ENCODE data around the gene WNT11. TPM values are rescaled to one million over a fixed set of nuclear protein-coding genes. Genes with fewer than 3 reads are reported as not detected.

Gene WNT11
- total RNA-seq, 8 experiments from 2014 or later = 0.18 to 9.3 (median 3.0) TPM

DNA sequence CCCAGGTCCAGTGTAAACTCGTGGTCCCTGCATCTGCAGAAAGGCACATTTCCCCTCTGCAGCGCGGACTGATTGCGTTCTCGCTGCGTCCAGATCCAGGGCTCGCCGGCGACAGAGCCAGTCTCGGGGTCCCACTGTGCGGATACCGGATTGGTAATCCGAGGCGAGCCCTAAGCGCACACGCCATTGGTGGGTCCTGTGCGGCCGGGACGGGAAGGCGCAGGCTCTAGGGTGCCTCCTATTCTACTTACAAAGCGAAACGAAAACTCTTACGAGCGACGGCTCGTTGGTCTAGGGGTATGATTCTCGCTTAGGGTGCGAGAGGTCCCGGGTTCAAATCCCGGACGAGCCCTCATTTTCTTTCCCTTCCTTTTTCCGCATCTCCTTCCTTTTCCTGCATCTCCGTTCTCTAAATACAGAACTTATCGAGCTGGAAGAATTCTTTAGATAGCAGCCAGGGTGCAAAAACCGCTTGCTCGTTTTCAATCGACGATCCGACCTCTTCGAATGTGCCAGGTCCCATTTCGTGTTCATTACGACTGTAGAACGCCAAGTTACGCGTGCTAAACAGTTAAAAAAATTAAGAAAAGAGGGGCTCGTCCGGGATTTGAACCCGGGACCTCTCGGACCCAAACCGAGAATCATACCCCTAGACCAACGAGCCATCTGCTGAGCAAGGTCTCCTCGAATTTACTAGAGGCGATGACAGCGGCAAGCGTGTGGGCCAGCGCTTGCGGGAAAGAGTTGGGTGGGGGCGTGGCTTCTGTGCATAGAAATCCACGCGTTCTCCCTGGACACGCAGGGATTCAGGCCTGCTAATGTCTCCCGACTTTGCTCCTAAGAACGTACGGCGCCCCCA lies 29.2 kb upstream of the WNT11 start:
- WGBS, 10 experiments = 0 to 2% (median 0%) methylated on average over 7 to 33 of the region's 65 CpGs; no CpG with 5 or more reads in 2 of the 10 experiments
- in situ Hi-C loops (cut with MboI; ENCODE audit: low pct_unique_long_range_greater_than_20kb in 2 of 9, low sequenced_read_pairs in 9 of 9, unreplicated experiment in 9 of 9) = no loop called here
- H3K4me1 ChIP-seq (replicated peaks in 1 of 2) = peaks cover 5 to 7% of the 10 kb centered on the region in 2 donors
- peak overlapping the region; percentile 61 to 81 (median 68) for H3K4me3 ChIP-seq
- peak overlapping the region; percentile 83 to 84 for H3K27ac ChIP-seq
- peak; percentile 69 to 91 (median 90) for ATAC-seq (replicated peaks in 6 of 8)

DNA sequence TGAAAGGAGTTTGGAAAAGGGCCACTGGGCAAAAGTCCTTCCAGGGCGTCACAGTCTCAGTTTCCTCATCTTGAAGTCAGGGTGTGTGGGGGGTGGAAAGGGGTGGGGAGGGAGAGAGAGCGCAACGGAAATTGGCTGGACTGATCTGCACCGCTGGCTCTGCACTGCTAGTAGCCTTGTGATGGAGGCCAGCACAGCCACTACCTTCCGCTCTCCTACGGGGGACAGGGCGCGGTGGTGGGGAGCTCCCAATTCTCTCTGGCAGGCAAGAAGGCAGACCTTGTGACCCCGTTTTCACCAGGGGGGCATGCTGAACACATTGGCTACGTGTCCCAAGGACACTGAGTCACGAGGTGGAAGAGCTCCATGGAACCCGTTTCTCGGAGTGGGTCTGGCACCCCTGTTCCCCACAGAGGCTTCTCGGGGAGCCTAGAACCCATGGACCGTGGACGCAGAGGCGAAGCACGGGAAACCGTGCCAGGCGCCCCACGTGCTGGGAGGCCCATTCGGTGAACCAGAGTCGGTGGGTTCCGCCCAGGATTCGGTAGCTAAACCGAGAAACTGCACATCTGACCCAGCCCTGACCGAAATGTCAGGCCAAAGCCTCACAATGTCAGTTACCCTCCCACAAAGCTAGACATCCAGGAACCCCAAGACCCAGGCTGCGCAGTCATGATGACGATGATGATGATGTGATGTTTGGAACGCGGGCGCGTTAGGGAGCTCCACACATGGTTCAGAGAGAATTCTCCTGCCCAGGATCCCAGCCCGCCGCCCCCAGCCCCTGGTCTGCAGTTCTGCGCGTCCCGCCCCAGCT lies 28.3 kb upstream of the WNT11 start:
- H3K27ac ChIP-seq = peak overlapping the region; percentile 83 to 84
- in situ Hi-C loops (cut with MboI; ENCODE audit: low pct_unique_long_range_greater_than_20kb in 2 of 9, low sequenced_read_pairs in 9 of 9, unreplicated experiment in 9 of 9) = no loop called here

DNA sequence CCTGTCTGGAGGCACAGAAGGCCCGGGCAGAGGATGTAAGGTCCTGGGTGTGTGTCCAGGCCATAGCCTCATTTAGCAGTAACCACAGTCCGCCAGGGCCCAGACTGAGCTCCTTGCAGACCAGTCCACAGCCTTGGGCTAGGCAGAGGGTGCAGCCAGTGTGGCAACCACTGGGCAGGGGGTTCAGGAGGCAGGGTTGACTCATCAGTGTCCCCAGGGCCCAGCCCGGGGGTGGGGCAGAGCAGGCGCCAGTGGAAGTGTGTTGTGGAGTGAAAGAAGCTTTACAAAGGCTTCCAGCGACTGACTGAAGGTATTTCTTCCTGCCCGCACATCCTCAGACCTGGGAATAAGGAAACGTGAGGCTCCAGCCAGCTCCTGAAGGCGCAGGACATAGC lies 27.7 kb upstream of the WNT11 start:
- no peak for ATAC-seq (replicated peaks in 6 of 8)

More for the DNA sequence above, 28.3 kb upstream of the WNT11 start:
- 0 to 60% (median 25%) methylated on average over 1 to 7 of the region's 38 CpGs; no CpG with 5 or more reads in 6 of the 10 experiments for whole genome bisulfite sequencing, 10 experiments
- H3K4me3 ChIP-seq = peak overlapping the region; percentile 61 to 81 (median 68)
- ATAC-seq (replicated peaks in 6 of 8) = peak in 3 of 8 experiments; percentile 24 to 39 (median 37)
- peaks cover 5 to 7% of the 10 kb centered on the region in 2 donors for H3K4me1 ChIP-seq (replicated peaks in 1 of 2)

DNA sequence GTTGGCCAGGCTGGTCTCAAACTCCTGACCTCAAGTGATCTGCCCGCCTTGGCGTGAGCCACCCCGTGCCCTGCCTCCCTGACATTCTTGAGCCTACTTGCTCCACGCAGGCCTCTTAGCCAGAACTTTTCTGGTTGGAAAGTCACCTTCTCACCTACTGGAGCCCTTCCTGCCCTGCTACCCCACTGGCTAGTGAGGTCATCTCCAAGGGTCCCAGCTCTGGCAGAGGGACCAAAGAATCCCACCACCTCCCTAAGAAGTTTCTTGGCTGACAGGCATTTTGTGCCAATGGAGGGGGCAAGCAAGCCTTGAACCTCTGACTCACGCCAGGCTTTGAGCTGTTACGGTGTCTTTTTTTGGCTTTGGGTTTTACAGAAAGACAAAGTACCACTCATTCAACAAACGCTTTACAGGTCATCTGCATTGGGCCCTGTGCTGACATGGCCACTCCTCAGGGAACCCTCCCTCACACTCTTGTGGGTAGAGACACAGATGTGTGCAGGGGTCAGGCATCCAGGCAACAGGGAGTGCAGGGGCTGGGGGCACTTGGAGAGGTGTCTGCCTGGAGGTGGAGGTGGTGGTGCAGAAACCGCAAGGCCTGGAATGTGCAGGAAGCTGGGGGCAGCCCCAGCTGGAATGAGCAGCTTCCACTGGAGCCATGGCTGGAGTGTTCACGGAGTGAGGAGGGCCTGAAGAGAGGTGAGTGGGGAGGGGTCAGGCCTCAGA lies 27.1 kb upstream of the WNT11 start:
- 80 to 100% (median 92%) methylated on average over 1 to 4 of the region's 9 CpGs; no CpG with 5 or more reads in 3 of the 10 experiments for WGBS, 10 experiments
- H3K4me3 ChIP-seq = no peak overlapping the region
- no peak overlapping the region for H3K27ac ChIP-seq
- ATAC-seq (replicated peaks in 6 of 8) = no peak
- in situ Hi-C loops (cut with MboI; ENCODE audit: low pct_unique_long_range_greater_than_20kb in 2 of 9, low sequenced_read_pairs in 9 of 9, unreplicated experiment in 9 of 9) = no loop called here
- peaks cover 5 to 7% of the 10 kb centered on the region in 2 donors for H3K4me1 ChIP-seq (replicated peaks in 1 of 2)

More for the DNA sequence above, 27.7 kb upstream of the WNT11 start:
- H3K4me3 ChIP-seq = peak overlapping the region; percentile 61 to 81 (median 68)
- in situ Hi-C loops (cut with MboI; ENCODE audit: low pct_unique_long_range_greater_than_20kb in 2 of 9, low sequenced_read_pairs in 9 of 9, unreplicated experiment in 9 of 9) = no loop called here
- 78 to 100% (median 82%) methylated on average over 1 to 6 of the region's 8 CpGs; no CpG with 5 or more reads in 6 of the 10 experiments for WGBS, 10 experiments
- H3K4me1 ChIP-seq (replicated peaks in 1 of 2) = peaks cover 5 to 7% of the 10 kb centered on the region in 2 donors
- peak overlapping the region in 1 of 2 donors; percentile 84 for H3K27ac ChIP-seq

DNA sequence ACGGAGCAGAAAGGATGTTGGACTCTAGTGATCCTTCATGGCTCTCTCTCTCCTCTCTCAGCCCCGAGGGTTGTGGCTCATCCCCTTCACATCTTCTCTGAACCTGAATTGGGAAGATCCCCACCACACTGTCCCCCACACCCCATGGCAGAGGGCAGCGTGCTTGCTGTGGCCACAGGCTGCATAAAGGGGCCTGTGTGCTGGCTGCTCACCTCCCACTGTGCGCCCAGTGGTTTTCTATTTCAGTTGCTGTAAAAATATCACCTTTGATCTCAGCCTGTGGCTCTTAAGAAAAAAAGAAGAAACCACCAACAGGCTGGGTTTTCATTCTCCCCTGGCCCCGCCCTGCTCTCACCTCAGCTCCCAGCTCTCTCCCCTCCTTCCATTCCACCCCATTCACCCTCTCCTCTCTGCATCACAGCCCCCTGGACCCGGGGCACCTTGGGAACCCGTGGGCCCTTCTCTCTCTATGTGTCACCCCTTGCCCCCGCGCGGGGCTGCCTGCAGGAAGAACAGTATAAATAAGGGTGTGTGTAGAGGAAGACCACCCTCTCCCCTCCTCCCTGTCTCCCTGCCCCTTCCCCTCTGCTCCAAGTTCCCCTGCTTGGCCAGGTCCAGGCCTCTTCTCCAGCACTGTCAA lies 25.8 kb upstream of the WNT11 start:
- no peak for ATAC-seq (replicated peaks in 6 of 8)
- H3K27ac ChIP-seq = no peak overlapping the region
- peaks cover 5 to 7% of the 10 kb centered on the region in 2 donors for H3K4me1 ChIP-seq (replicated peaks in 1 of 2)
- H3K4me3 ChIP-seq = no peak overlapping the region
- 60 to 80% (median 80%) methylated on average over 1 to 2 of the region's 10 CpGs; no CpG with 5 or more reads in 7 of the 10 experiments for WGBS, 10 experiments
- in situ Hi-C loops (cut with MboI; ENCODE audit: low pct_unique_long_range_greater_than_20kb in 2 of 9, low sequenced_read_pairs in 9 of 9, unreplicated experiment in 9 of 9) = no loop called here

DNA sequence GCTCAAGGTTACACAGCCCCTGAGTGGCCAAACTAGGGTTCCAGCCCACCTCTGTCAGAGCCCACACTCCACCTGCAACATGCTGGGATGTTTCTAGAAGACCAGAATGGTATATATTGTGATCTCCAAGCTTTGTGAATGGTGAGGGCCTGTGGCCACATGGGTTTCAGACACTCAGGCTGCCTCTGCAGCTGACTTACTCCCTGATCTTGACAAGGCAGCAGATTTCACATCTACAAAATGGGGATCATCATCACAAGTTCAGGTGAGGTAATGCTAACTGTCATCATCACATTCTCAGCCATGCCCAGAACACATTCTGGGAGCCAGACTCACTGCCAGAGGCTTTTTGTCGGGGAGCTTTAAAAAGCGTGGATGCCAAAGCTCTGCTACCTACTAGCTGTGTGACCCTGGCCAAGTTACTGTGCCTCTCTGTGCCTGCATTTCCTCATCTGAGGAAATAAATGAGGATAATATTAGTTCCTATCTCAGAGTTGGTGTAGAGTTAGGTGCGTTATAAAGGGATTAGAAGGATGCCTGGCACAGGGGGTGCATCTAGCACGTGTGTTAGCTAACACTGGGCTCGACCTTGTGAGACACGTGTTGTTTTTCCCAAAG lies 24.9 kb upstream of the WNT11 start:
- peaks cover 5 to 7% of the 10 kb centered on the region in 2 donors for H3K4me1 ChIP-seq (replicated peaks in 1 of 2)
- no peak overlapping the region for H3K4me3 ChIP-seq
- in situ Hi-C loops (cut with MboI; ENCODE audit: low pct_unique_long_range_greater_than_20kb in 2 of 9, low sequenced_read_pairs in 9 of 9, unreplicated experiment in 9 of 9) = no loop called here
- no peak overlapping the region for H3K27ac ChIP-seq
- no peak for ATAC-seq (replicated peaks in 6 of 8)
- 60 to 100% (median 86%) methylated on average over 1 to 6 of the region's 6 CpGs; no CpG with 5 or more reads in 2 of the 10 experiments for WGBS, 10 experiments

DNA sequence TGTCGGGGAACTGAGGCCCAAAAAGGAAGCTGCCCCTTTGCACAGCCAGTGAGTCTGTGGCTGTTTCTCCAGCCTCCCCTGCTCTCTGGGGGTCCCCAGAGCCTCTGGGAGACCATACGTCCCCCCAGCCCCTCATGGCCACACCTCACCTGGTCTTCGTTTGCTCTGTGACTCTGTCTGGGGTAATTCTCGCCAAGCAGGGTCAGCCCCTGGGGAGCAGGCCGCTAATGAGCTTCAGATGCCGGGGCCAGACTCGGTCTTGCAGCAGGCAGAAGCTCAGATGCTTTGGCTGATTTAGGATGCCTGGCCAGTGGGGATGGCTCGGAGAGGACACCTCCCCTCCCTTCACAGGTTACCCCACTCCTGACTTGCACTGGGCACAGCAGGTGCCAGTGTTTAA lies 24.1 kb upstream of the WNT11 start:
- no peak for ATAC-seq (replicated peaks in 6 of 8)
- no peak overlapping the region for H3K4me3 ChIP-seq
- no peak overlapping the region for H3K27ac ChIP-seq
- WGBS, 10 experiments = 0 to 38% methylated on average over 1 to 4 of the region's 8 CpGs; no CpG with 5 or more reads in 8 of the 10 experiments
- H3K4me1 ChIP-seq (replicated peaks in 1 of 2) = peaks cover 5 to 7% of the 10 kb centered on the region in 2 donors
- in situ Hi-C loops (cut with MboI; ENCODE audit: low pct_unique_long_range_greater_than_20kb in 2 of 9, low sequenced_read_pairs in 9 of 9, unreplicated experiment in 9 of 9) = no loop called here

DNA sequence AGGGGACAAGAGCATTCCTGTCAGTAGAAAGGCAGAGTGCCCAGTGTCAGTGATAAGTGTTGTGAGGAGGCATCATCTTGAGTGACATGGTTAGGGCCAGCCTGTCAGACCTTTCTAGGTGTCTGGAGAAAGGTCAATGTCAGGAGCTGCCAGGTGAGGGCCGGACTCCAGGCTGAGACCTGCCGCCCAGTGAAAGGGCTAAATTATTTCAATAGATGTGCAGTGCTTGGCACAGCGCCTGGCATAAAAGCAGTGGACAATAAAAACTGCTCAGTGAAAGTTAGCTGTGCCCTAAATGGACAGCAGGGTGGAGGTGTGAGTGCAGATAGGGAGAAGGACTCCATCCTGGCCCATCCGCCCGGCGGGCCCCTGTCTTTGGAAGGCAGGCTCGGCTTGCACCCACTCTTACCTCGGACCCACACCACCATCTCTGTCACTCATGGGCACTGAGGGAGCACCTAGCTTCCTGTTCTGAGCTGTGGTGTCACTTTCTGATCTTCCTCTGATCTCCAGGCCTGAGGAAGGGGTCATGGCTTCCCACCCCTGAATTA lies 23.5 kb upstream of the WNT11 start:
- WGBS, 10 experiments = 73 to 96% (median 90%) methylated on average over 2 to 5 of the region's 8 CpGs; no CpG with 5 or more reads in 7 of the 10 experiments
- H3K27ac ChIP-seq = no peak overlapping the region
- H3K4me3 ChIP-seq = no peak overlapping the region
- peaks cover 5 to 7% of the 10 kb centered on the region in 2 donors for H3K4me1 ChIP-seq (replicated peaks in 1 of 2)
- no peak for ATAC-seq (replicated peaks in 6 of 8)
- in situ Hi-C loops (cut with MboI; ENCODE audit: low pct_unique_long_range_greater_than_20kb in 2 of 9, low sequenced_read_pairs in 9 of 9, unreplicated experiment in 9 of 9) = no loop called here

DNA sequence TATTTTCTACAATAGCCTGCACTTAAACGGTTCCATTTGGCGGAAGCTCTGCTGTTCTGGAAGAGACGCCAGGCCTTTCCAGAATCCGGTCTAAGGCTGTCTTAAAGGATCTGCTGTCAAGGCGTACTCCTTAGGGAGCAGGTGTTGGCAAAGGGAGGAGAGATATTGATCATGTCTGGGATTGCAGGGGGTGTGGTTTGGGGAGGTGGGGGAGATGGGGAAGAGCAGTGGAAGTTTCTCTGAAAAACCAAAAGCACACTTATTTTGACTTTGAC lies 22.5 kb upstream of the WNT11 start:
- in situ Hi-C loops (cut with MboI; ENCODE audit: low pct_unique_long_range_greater_than_20kb in 2 of 9, low sequenced_read_pairs in 9 of 9, unreplicated experiment in 9 of 9) = no loop called here
- 51 to 100% methylated on average over 1 to 3 of the region's 5 CpGs; no CpG with 5 or more reads in 8 of the 10 experiments for WGBS, 10 experiments

DNA sequence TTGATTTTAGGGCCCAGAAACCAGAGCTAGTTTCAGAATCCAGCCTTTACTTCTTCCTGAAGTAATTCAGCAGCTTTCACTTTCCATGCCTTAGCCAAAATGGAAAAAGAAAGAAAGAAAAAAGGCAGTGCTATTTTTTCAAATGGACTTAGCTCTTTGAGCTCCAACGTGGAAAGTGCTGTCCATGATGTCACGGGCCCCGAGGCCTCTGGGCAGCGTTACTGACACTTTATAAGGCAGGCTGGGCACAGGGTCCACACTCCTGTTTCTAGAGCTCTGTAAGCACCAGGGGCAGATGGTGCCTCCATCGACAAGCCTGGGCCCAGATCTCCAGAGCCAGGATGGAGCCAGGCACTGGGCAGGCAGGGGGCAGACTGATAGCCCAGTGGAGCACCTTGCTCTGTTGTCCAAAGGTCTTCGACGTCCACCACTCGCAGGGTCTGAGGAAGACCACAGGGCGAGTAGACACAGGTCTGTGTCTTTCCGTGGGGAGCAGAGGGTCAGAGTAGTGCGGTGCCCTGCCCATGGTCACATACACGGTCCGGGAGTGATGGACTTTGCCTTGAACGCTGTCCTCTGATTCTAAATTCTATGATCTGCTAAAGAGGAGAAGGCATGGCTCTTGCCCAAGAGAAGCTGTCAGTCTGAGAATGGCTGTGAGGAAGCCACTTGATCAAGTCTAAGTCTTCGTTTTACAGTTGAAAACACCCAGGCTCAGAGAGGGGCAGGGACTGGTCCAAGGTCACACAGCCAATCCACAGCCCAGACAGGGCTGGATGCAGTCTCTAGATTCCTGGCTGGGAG lies 22.0 kb upstream of the WNT11 start:
- Histone ChIP-seq H3K27ac (no peak overlapping the region), H3K4me1 (replicated peaks in 1 of 2) (no peaks in the 10 kb centered on the region), H3K4me3 (no peak overlapping the region)
- no peak for ATAC-seq (replicated peaks in 6 of 8)
- in situ Hi-C loops (cut with MboI; ENCODE audit: low pct_unique_long_range_greater_than_20kb in 2 of 9, low sequenced_read_pairs in 9 of 9, unreplicated experiment in 9 of 9) = no loop called here
- WGBS, 10 experiments = 17 to 100% (median 86%) methylated on average over 1 to 9 of the region's 15 CpGs

More for the DNA sequence above, 22.5 kb upstream of the WNT11 start:
- no peak for ATAC-seq (replicated peaks in 6 of 8)
- H3K27ac ChIP-seq = no peak overlapping the region
- no peak overlapping the region for H3K4me3 ChIP-seq
- no peaks in the 10 kb centered on the region for H3K4me1 ChIP-seq (replicated peaks in 1 of 2)

DNA sequence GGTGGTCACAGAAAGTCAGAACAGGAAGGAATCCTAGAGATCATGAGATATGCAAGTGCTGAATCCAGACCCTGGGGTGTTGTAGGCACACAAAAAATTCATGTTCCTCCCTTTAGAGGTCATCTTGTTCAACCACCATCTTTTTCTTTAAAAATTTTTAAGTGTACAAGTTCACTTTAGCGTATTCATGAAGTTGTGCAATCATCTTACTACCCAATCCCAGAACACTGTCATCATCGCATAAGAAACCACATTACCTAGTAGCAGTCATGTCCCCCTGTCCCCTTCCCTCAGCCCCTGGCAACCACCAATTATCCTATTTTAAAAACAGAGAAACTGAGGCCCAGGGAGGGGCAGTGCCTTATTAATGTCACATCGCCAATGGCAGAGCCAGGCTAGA lies 20.3 kb upstream of the WNT11 start:
- H3K4me3 ChIP-seq = no peak overlapping the region
- no peaks in the 10 kb centered on the region for H3K4me1 ChIP-seq (replicated peaks in 1 of 2)
- 89 to 100% (median 100%) methylated on average over 1 to 3 of the region's 3 CpGs; no CpG with 5 or more reads in 3 of the 10 experiments for WGBS, 10 experiments
- no peak overlapping the region for H3K27ac ChIP-seq
- in situ Hi-C loops (cut with MboI; ENCODE audit: low pct_unique_long_range_greater_than_20kb in 2 of 9, low sequenced_read_pairs in 9 of 9, unreplicated experiment in 9 of 9) = no loop called here
- no peak for ATAC-seq (replicated peaks in 6 of 8)
